Fibroblast of villous mesenchyme (primary cell): ENCODE data around the gene BCL2L2. TPM values are rescaled to one million over a fixed set of nuclear protein-coding genes. Genes with fewer than 3 reads are reported as not detected.

Experiments
- DNase-seq: peaks from one replicate; pipeline ENCODE4 v3.0.0-alpha.2; 2010; ENCODE audit warnings: low read depth
- H3K4me3 ChIP-seq: 2 replicates; pipeline ENCODE4 v1.5.1; 2011; ENCODE audit warnings: low read depth, mild to moderate bottlenecking, low read length
- total RNA-seq: library from RNA; depleted of rRNA; stranded (reverse); fragments of >200 nt; gene quantifications from 2 replicates; pipeline ENCODE4 v1.2.3, GENCODE V29; 2012
- TF ChIP-seq, protein P1 (sequence below): IDR thresholded peaks from 2 replicates; pipeline ENCODE4 v1.5.1; 2012; ENCODE audit warnings: low read depth, mild to moderate bottlenecking, low read length; ENCODE audit not compliant: insufficient read depth

Gene BCL2L2
- total RNA-seq, 1 donor: 20.7 TPM

DNA sequence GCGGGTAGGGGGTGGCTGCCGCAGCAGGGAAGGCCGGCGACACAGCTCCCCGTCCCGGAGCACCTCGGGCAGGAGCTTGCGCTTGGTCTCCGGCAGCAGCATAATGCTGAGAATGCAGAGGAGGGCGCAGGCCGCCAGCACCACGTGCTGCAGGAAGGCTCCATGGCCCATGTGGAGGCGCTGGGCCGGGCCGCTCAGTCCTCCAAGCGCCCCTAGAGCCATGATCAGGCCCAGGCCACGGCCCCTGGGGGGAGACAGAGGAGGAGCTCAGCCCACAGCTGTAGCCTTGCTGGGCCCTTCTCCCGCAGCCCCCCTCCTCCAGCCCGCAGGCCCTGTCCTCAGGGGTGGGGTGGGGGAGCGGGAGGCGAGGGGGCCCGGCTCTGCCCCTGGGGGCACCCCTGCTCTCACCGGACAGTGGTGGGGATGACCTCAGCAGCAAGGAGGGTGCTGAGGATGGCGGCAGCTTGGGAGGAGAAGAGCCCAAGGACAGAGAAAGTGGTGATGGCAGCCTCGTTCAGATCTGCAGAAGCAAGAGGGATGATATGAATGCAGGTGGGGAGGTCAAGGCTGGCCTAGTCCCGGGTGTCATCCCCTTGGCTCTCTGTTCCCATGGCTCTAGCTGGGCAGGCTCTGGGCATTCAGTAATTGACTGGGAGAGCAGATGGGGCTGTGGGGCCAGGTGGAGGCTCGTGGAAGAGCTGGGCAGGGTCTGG is 40.2 kb downstream of the BCL2L2 start:
- TF ChIP-seq, protein P1, sequence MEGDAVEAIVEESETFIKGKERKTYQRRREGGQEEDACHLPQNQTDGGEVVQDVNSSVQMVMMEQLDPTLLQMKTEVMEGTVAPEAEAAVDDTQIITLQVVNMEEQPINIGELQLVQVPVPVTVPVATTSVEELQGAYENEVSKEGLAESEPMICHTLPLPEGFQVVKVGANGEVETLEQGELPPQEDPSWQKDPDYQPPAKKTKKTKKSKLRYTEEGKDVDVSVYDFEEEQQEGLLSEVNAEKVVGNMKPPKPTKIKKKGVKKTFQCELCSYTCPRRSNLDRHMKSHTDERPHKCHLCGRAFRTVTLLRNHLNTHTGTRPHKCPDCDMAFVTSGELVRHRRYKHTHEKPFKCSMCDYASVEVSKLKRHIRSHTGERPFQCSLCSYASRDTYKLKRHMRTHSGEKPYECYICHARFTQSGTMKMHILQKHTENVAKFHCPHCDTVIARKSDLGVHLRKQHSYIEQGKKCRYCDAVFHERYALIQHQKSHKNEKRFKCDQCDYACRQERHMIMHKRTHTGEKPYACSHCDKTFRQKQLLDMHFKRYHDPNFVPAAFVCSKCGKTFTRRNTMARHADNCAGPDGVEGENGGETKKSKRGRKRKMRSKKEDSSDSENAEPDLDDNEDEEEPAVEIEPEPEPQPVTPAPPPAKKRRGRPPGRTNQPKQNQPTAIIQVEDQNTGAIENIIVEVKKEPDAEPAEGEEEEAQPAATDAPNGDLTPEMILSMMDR: no peak
- no peak overlapping the region for H3K4me3 ChIP-seq
- DNase-seq: no peak

DNA sequence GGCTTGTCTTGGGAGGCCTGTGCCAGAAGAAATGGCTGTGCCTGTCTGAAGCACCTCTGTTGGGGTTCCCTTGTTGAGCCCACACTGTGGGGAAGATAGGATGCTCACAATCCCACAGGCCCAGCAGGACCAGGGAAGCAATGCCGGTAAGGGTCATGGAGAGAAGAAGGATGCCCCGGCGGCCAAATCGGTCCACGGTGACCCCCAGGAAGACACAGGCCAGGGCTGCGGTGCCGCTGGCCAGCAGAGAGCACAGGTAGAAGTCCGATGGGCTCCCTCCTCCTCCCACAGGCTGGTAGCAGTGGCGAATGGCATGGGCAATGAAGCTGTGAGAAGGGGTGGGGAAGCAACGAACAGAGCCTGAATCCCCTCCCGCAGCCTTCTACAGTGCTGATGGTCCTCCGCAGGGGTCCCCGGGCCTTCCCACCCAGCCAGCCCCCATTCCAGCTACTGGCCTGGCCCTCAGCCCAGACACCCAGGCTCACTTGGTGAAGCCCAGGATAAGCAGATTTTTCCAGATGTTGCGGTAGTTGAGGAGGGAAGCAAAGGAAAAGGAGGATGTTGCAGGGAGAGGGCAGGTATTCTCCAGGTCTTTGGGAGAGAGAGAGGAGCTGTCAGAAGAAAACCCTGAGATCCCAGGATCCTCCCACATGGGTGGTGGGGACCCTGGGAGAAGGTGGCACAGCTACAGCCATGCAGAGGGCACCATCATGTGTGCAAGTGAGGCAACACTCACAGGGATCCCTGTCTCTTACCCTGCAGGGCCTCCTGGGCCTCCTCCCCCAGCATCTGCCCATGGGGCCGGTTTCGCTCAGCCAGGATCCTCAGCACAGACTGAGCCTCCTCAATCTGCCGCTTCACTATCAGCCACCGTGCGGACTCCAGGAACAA is 41.0 kb downstream of the BCL2L2 start:
- TF ChIP-seq, protein P1: no peak
- DNase-seq: no peak
- H3K4me3 ChIP-seq: no peak overlapping the region

DNA sequence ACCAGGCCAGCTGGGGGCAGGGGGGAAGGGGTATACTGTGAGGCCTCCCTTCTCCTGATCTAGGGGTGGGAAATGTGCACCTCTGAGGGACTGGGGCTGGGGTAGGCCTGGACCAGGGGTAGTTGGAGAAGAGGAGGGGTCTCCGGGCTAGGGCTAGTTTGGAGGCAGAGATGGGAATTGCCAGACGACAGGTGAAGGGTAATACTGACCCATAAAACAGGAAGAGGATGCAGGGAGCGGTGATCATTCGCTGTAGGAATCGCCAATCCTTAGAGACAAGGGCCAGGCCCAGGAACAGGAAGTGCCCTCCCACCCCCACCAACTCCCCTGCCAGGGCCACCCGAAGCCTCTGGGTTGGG is 41.6 kb downstream of the BCL2L2 start:
- TF ChIP-seq, protein P1: no peak
- no peak overlapping the region for H3K4me3 ChIP-seq
- DNase-seq: no peak

DNA sequence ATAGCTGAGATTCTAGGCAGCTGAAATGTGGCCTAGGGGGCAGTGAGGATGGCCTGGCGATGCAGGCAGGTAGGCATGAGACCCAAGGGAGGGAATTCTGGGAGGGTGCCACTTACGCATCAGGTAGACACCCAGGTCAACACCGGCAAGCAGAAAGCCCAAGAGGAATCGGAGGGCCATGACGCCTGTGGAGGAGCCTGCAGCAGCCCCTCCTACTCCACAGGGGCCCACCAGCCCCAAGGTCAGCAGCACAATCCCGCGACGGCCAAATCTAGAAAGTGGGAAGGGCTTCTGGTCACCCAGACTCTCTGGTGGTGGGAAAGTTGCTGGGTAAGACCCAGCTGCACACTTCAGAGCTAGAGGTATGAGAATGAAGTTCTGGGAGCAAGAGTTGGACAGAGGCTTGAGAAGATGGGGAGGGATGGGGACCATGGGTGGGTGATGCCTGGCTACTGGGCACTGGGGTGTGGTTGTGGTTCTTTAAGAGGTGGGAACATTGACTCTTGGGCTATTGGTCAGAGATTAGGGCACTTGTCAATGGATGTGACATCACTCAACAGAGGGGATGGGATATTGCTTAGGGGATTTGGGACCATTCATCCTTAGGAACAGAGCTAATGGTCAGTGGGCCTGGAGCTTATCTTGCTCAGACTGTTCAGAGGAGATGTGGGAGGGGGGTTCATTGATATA is 42.7 kb downstream of the BCL2L2 start:
- DNase-seq: no peak
- H3K4me3 ChIP-seq: no peak overlapping the region
- TF ChIP-seq, protein P1: no peak

DNA sequence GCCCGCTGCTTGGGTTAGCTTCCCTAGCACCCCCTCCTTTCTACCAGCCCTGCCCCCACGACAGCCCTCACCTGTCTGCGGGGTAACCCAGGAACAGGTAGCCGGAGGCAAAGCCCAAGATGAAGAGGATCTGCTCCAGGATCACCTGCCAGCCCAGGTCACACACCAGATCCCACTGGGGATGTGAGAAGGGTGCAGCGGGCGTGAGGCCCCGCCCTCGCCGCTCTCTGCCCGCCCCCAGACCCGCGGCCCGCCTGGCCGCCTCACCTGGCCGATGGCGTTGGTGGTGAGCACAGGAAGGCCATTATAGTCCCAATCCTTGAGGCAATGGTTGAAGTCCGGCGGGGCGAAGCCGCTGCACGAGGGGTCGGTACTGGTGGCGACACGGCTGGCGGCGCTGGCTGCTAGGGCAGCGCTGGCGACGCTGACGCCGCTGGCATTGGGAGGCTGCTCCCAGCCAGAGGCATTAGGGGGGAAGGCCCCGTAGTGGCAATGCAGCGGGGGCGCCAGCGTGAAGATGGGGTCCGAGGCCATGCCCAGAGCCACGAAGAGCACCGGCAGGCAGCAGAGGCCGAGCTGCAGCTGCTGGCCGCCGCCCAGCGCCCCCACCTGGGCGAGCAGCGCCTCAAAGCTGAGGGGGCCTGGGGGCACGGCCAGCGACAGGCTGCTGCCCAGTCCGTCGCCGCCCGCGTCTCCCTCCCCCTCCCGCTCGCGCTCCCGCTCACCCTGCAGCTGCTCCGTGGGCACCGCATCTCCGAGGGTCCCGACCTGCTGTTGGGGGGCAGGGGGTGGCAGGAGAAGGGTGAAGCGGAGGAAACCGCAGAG is 45.3 kb downstream of the BCL2L2 start:
- DNase-seq: peak; percentile 4
- TF ChIP-seq, protein P1: no peak
- H3K4me3 ChIP-seq: peak overlapping the region; percentile 69
